GM12872 (cell line): ENCODE results near the gene SP9.

ENCODE experiments used
- CTCF ChIP-seq: IDR thresholded peaks from 3 replicates; pipeline ENCODE4 v1.5.1; 2011; ENCODE audit warnings: low read depth, mild to moderate bottlenecking, low read length, moderate library complexity; ENCODE audit not compliant: insufficient read depth

The SP9 gene

GRCh38 chr2:174328961-174329715 is 5.6 kb upstream of the SP9 start:
- TF ChIP-seq CTCF: no peak

- no peak for TF ChIP-seq CTCF
Measured at GRCh38 chr2:174330945-174331594, 3.7 kb upstream of the SP9 start.

GRCh38 chr2:174331595-174332216 is 3.0 kb upstream of the SP9 start:
- TF ChIP-seq CTCF: no peak

- TF ChIP-seq CTCF: no peak
Measured at GRCh38 chr2:174332217-174332963, 2.4 kb upstream of the SP9 start.

- no peak for TF ChIP-seq CTCF
Measured at GRCh38 chr2:174333017-174333371, 1.8 kb upstream of the SP9 start.

GRCh38 chr2:174333372-174334277 is 1.1 kb upstream of the SP9 start:
- no peak for TF ChIP-seq CTCF
